K562 (cell line): ENCODE results near the gene PGF. TPM values are rescaled to one million over a fixed set of nuclear protein-coding genes. Genes with fewer than 3 reads are reported as not detected.

Experiments used
- ATAC-seq: fragments of 200-7000 bp; cut with Tn5 transposase; 3 replicates; pipeline ENCODE4 v1.9.1; 2020; ENCODE audit warnings: moderate library complexity
- BruUV-seq: library from RNA; stranded (reverse); fragments of 400-500 nt; replicated peaks from 2 replicates; lab custom pipeline; 2021; lab: Mats Ljungman, UMichigan
- CTCF ChIA-PET: fragments of 300-600 bp; formaldehyde crosslinking; extraction: SDS; loops from one replicate; lab custom pipeline; 2021; ENCODE audit warnings: low intra/inter-chr PET ratio; lab: Yijun Ruan, JAX
- POLR2A ChIA-PET: fragments of 300-600, 350-650 bp; sonication (Branson Sonifier 250); formaldehyde crosslinking; extraction: SDS; loops from one replicate; lab custom pipeline; 2021; ENCODE audit warnings: antibody characterized with exemption, inconsistent platforms; lab: Yijun Ruan, JAX
- DNase-seq, 4 experiments: peaks; one replicate each; pipeline versions ENCODE4 v3.0.0 to v3.0.0-alpha.2; 2011 to 2018; ENCODE audit warnings: low spot score in 3 of 4, mixed read lengths in 3 of 4; ENCODE audit errors: extremely low read depth in 1 of 4
- FAIRE-seq: peaks from 2 replicates; lab custom pipeline; 2011; peaks lifted over from hg19 to GRCh38; lab: Jason Lieb, UNC
- H2AFZ ChIP-seq: 2 replicates; pipeline ENCODE4 v1.6.0; 2011; ENCODE audit warnings: low read depth, low read length, control low read depth, inconsistent platforms
- H3K27ac ChIP-seq: fragments of 200-600 bp; 3 replicates; pipeline ENCODE4 v1.8.0; 2011; ENCODE audit warnings: low read depth, mild to moderate bottlenecking, control low read depth, inconsistent platforms, low read length, moderate library complexity, mixed read lengths; ENCODE audit errors: extremely low read depth
- H3K27me3 ChIP-seq, 2 experiments: fragments of 300-600 bp in 1 of 2; 2 replicates in 1 of 2; 3 replicates in 1 of 2; pipeline versions ENCODE4 v1.6.0 to v1.8.0; 2011; ENCODE audit warnings: inconsistent platforms in 2 of 2, low read length in 2 of 2, mild to moderate bottlenecking in 1 of 2, mixed read lengths in 1 of 2, moderate library complexity in 1 of 2; ENCODE audit not compliant: control insufficient read depth in 2 of 2, insufficient read depth in 2 of 2
- H3K36me3 ChIP-seq: fragments of 300-600 bp; 3 replicates; pipeline ENCODE4 v1.8.0; 2011; ENCODE audit warnings: mild to moderate bottlenecking, low read length, inconsistent platforms; ENCODE audit not compliant: control insufficient read depth, insufficient read depth
- H3K4me1 ChIP-seq, 2 experiments: fragments of 200-600 bp in 1 of 2; replicated peaks in 1 of 2; 2 replicates in 1 of 2; 3 replicates in 1 of 2; pipeline versions ENCODE4 v1.5.1 to v1.8.0; 2011; ENCODE audit warnings: inconsistent platforms in 2 of 2, low read length in 2 of 2, mild to moderate bottlenecking in 1 of 2, mixed read lengths in 1 of 2, moderate library complexity in 1 of 2; ENCODE audit not compliant: control insufficient read depth in 2 of 2, insufficient read depth in 2 of 2
- H3K4me2 ChIP-seq: 2 replicates; pipeline ENCODE4 v1.6.1; 2011; ENCODE audit warnings: low read length, control low read depth, inconsistent platforms, mixed read lengths; ENCODE audit not compliant: insufficient read depth
- H3K4me3 ChIP-seq: fragments of 200-600 bp; sonication (generic), shearing (Covaris generic); 2 replicates; pipeline ENCODE4 v1.5.1; 2016; ENCODE audit warnings: control low read depth, inconsistent platforms
- H3K79me2 ChIP-seq: fragments of 200-600 bp; 3 replicates; pipeline ENCODE4 v1.8.0; 2011; ENCODE audit warnings: low read length, inconsistent platforms; ENCODE audit not compliant: control insufficient read depth, insufficient read depth
- H3K9ac ChIP-seq, 2 experiments: 2 replicates each; pipeline versions ENCODE4 v1.6.0 to v1.6.1; 2011; ENCODE audit warnings: low read depth in 2 of 2, low read length in 2 of 2, control low read depth in 1 of 2, inconsistent platforms in 1 of 2, mild to moderate bottlenecking in 1 of 2, mixed read lengths in 1 of 2; ENCODE audit not compliant: insufficient read depth in 1 of 2
- H3K9me1 ChIP-seq: one replicate; pipeline ENCODE4 v1.6.0; 2011; ENCODE audit warnings: inconsistent platforms, mild to moderate bottlenecking, low read length, moderate library complexity; ENCODE audit not compliant: control insufficient read depth, insufficient read depth
- H3K9me3 ChIP-seq: replicated peaks from 2 replicates; pipeline ENCODE4 v1.5.1; 2011; ENCODE audit warnings: low read depth, low read length, inconsistent platforms; ENCODE audit not compliant: control insufficient read depth, insufficient read depth
- H4K20me1 ChIP-seq: replicated peaks from 2 replicates; pipeline ENCODE4 v1.6.1; 2011; ENCODE audit warnings: low read length, inconsistent platforms, mixed read lengths; ENCODE audit not compliant: control insufficient read depth, insufficient read depth
- RBM25 ChIP-seq: fragments of 200-400 bp; formaldehyde crosslinking; IDR thresholded peaks from 2 replicates; pipeline ENCODE4 v1.6.1; 2018; ENCODE audit warnings: low read length, low read depth, moderate library complexity; ENCODE audit not compliant: severe bottlenecking
- ZNF41 ChIP-seq: fragments of 250-450 bp; sonication (Bioruptor Pico); conservative IDR thresholded peaks from 2 replicates; pipeline ENCODE4 v1.4.0; 2020; ENCODE audit warnings: mild to moderate bottlenecking
- WGBS: fragments of 100-300 bp; shearing (Covaris generic); methylation state at CpG from one replicate; pipeline ENCODE4 v1.1.6; 2016; ENCODE audit warnings: low coverage, mixed read lengths; ENCODE audit not compliant: insufficient coverage; ENCODE audit errors: missing lambda C conversion rate; 5-methylcytosine and 5-hydroxymethylcytosine counted together
- in situ Hi-C: fragments of 300-500 bp; cut with MboI; formaldehyde crosslinking; loops from 4 replicates; pipeline ENCODE4 v1.15.0; 2018; ENCODE audit warnings: inconsistent platforms, mixed read lengths
- intact Hi-C: fragments of 100-400 bp; cut with micrococcal nuclease; formaldehyde crosslinking; loops from 2 replicates; pipeline ENCODE4 v1.14.2; 2022
- polyA plus RNA-seq, 8 experiments: library from polyadenylated mRNA; depleted of rRNA in 4 of 8; stranded (reverse) in 5 of 8; unstranded in 3 of 8; fragments of >200 nt; fragmentation: Nextera tagmentation in 2 of 8; fragmentation: Illumina TruSeq in 1 of 8; extraction: Ambion mirVana in 2 of 8; extraction: Trizol in 1 of 8; gene quantifications; 2 replicates each; pipeline versions ENCODE4 v1.2.1 to v1.2.3, GENCODE V29; 2011 to 2014; ENCODE audit warnings: inconsistent platforms in 1 of 8, missing spikeins in 1 of 8
- total RNA-seq, 7 experiments: library from RNA; depleted of rRNA in 6 of 7; stranded (reverse); fragments of >200 nt in 6 of 7; fragmentation: Illumina TruSeq in 2 of 7; extraction: Trizol in 2 of 7; gene quantifications; 2 replicates each; pipeline versions ENCODE4 v1.2.1 to v1.2.3, GENCODE V29; 2011 to 2021; ENCODE audit warnings: low replicate concordance in 1 of 7
- TF ChIP-seq, protein P1 (sequence below): fragments of 450-650 bp; formaldehyde crosslinking; IDR thresholded peaks from 2 replicates; pipeline ENCODE4 v1.4.0; 2022; ENCODE audit warnings: missing genetic modification characterization
- TF ChIP-seq, protein P2 (sequence below): sonication (generic); formaldehyde crosslinking; IDR thresholded peaks from 2 replicates; pipeline ENCODE4 v1.8.0; 2023; ENCODE audit warnings: mild to moderate bottlenecking, missing genetic modification reagents

Gene PGF
- total and polyA plus RNA-seq, 9 of the 15 experiments (the other 6 are each of a cell fraction or from before 2014, with no cell fraction given) = 0.04 to 0.44 (median 0.18) TPM

DNA sequence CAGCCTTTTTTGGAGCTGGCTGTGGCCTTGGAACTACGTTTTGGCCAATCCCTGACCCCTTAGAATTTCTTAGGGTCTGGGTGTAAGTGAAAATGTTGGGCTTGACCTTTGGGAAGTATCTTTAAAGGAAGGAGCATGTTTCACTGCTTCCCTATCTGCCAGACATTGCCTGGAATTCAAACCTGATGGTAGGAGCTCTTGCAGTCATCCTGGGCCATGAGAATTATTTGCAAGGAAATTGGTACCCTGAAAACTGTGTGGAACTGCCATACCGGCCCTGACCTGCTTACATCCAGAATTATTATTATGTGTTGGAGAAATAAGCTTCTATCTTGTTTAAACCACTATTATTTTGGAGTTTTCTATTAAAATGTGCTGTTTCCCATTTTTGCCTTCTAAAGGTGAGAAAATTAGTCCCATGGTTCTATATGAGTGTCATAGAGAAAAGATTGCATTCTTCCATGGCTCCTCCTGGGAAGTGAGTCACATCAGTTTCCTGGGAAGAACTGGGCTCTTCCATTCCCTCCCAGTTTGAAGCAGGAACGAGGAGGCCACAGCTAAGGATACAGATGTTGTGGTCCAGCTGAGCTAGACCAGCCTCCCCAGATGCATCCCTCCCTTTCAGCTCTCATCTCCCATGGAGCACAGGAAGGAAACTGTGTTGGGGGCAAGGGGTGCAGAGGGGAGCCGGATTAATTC lies 9.5 kb upstream of the PGF start:
- in situ Hi-C loops (no loop called here), intact Hi-C loops (no loop called here)
- ATAC-seq (no peak), DNase-seq (no peak), FAIRE-seq (no peak)
- Histone ChIP-seq H3K27ac (no peak overlapping the region), H3K4me1 (peaks cover 8 to 9% of the 10 kb centered on the region in 2 experiments; a peak in 3 of 5 replicates), H4K20me1 (no peaks in the 10 kb centered on the region), H3K9ac (no peak overlapping the region), H3K79me2 (no peaks in the 10 kb centered on the region), H3K9me1 (no peaks in the 10 kb centered on the region), H3K4me3 (no peak overlapping the region), H2AFZ (no peak overlapping the region), H3K4me2 (no peak overlapping the region), H3K9me3 (no peaks in the 10 kb centered on the region), H3K27me3 (no peaks in the 10 kb centered on the region), H3K36me3 (no peaks in the 10 kb centered on the region)
- POLR2A ChIA-PET = interaction anchor here (0.6 to 2.6 kb wide), 5 partner anchors 9 to 1122 kb away, joined by 3 to 8 read pairs (median 3); partner anchors contain the start of genes PGF and ZC2HC1C
- no TSS peak for BruUV-seq
- WGBS = 10% methylated on average over 4 of the region's 4 CpGs
- TF ChIP-seq, protein P1, sequence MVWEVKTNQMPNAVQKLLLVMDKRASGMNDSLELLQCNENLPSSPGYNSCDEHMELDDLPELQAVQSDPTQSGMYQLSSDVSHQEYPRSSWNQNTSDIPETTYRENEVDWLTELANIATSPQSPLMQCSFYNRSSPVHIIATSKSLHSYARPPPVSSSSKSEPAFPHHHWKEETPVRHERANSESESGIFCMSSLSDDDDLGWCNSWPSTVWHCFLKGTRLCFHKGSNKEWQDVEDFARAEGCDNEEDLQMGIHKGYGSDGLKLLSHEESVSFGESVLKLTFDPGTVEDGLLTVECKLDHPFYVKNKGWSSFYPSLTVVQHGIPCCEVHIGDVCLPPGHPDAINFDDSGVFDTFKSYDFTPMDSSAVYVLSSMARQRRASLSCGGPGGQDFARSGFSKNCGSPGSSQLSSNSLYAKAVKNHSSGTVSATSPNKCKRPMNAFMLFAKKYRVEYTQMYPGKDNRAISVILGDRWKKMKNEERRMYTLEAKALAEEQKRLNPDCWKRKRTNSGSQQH = no peak
- TF ChIP-seq ZNF41 (CRISPR knock-in tag) (no peak), RBM25 (peak; percentile 91)
- TF ChIP-seq, protein P2, sequence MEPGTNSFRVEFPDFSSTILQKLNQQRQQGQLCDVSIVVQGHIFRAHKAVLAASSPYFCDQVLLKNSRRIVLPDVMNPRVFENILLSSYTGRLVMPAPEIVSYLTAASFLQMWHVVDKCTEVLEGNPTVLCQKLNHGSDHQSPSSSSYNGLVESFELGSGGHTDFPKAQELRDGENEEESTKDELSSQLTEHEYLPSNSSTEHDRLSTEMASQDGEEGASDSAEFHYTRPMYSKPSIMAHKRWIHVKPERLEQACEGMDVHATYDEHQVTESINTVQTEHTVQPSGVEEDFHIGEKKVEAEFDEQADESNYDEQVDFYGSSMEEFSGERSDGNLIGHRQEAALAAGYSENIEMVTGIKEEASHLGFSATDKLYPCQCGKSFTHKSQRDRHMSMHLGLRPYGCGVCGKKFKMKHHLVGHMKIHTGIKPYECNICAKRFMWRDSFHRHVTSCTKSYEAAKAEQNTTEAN (CRISPR knock-in tag) = no peak
- CTCF ChIA-PET = no interaction called here
